Panc1 (cell line): ENCODE measurements around the gene MEIS2. TPM values are rescaled to one million over a fixed set of nuclear protein-coding genes. Genes with fewer than 3 reads are reported as not detected.

Source experiments
- ATAC-seq: fragments of 200-7000 bp; cut with Tn5 transposase; 2 replicates; pipeline ENCODE4 v1.9.1; 2020; ENCODE audit warnings: mild to moderate bottlenecking, moderate library complexity
- BruUV-seq: library from RNA; stranded (reverse); fragments of 400-500 nt; replicated peaks from 2 replicates; lab custom pipeline; 2021; lab: Mats Ljungman, UMichigan
- CTCF ChIA-PET: fragments of 300-600 bp; sonication (Branson Sonifier 250); formaldehyde crosslinking; loops from one replicate; lab custom pipeline; 2022; ENCODE audit warnings: antibody characterized with exemption; lab: Charles Lee
- POLR2A ChIA-PET: fragments of 300-600 bp; sonication (Branson Sonifier 250); formaldehyde crosslinking; loops from one replicate; lab custom pipeline; 2022; ENCODE audit warnings: antibody characterized with exemption; lab: Charles Lee
- DNase-seq: peaks from one replicate; pipeline ENCODE4 v3.0.0-alpha.2; 2010; ENCODE audit warnings: low read depth, low spot score
- H3K27ac ChIP-seq: 2 replicates; pipeline ENCODE4 v1.5.1; 2011; ENCODE audit warnings: mild to moderate bottlenecking, low read length, inconsistent platforms
- H3K27me3 ChIP-seq: fragments of 200-500 bp; sonication (Bioruptor generic); 2 replicates; pipeline ENCODE4 v1.6.0; 2014; ENCODE audit warnings: low read length, inconsistent platforms; ENCODE audit not compliant: control insufficient read depth, insufficient read depth
- H3K36me3 ChIP-seq: fragments of 200-500 bp; sonication (Bioruptor generic); 2 replicates; pipeline ENCODE4 v1.5.1; 2014; ENCODE audit warnings: inconsistent platforms, mild to moderate bottlenecking, low read length, moderate library complexity; ENCODE audit not compliant: control insufficient read depth, insufficient read depth
- H3K4me1 ChIP-seq: 2 replicates; pipeline ENCODE4 v1.5.1; 2011; ENCODE audit warnings: inconsistent platforms, mild to moderate bottlenecking, low read length, moderate library complexity; ENCODE audit not compliant: control insufficient read depth, insufficient read depth
- H3K4me3 ChIP-seq, 2 experiments: 2 replicates each; pipeline ENCODE4 v1.5.1; 2011 to 2012; ENCODE audit warnings: low read depth in 2 of 2, low read length in 2 of 2, mild to moderate bottlenecking in 2 of 2, inconsistent platforms in 1 of 2, moderate library complexity in 1 of 2
- H3K9me3 ChIP-seq: fragments of 200-500 bp; sonication (Bioruptor generic); 2 replicates; pipeline ENCODE4 v1.5.1; 2014; ENCODE audit warnings: low read depth, mild to moderate bottlenecking, inconsistent platforms, low read length, moderate library complexity; ENCODE audit not compliant: control insufficient read depth, insufficient read depth
- POLR2AphosphoS5 ChIP-seq: IDR thresholded peaks from 2 replicates; pipeline ENCODE4 v1.6.1; 2012; ENCODE audit warnings: mild to moderate bottlenecking, low read depth, low read length, moderate library complexity
- SIN3A ChIP-seq: IDR thresholded peaks from 2 replicates; pipeline ENCODE4 v1.6.1; 2012; ENCODE audit warnings: low read depth, mild to moderate bottlenecking, low read length, moderate library complexity, borderline replicate concordance; ENCODE audit not compliant: insufficient read depth
- TCF7L2 ChIP-seq: IDR thresholded peaks from 2 replicates; pipeline ENCODE4 v1.6.1; 2011; ENCODE audit warnings: mild to moderate bottlenecking, low read depth, low read length, inconsistent platforms
- in situ Hi-C: cut with HindIII; loops from 2 replicates; pipeline ENCODE4 v1.10.0; 2016; ENCODE audit warnings: low sequenced_read_pairs, low pct_unique_long_range_greater_than_20kb
- intact Hi-C: fragments of 100-400 bp; cut with micrococcal nuclease; formaldehyde crosslinking; loops from one replicate; pipeline ENCODE4 v1.10.0; 2022; ENCODE audit not compliant: unreplicated experiment
- total RNA-seq: library from RNA; stranded (reverse); gene quantifications from one replicate; pipeline ENCODE4 v1.2.1, GENCODE V29; 2021; ENCODE audit not compliant: unreplicated experiment
- TF ChIP-seq, protein P1 (sequence below), 2 experiments: IDR thresholded peaks; 2 replicates each; pipeline ENCODE4 v1.6.1; 2011 to 2012; ENCODE audit warnings: low read depth in 2 of 2, control low read depth in 1 of 2, low read length in 1 of 2, mild to moderate bottlenecking in 1 of 2, moderate library complexity in 1 of 2; ENCODE audit not compliant: insufficient read depth in 1 of 2
- TF ChIP-seq, protein P2 (sequence below): fragments of 450-650 bp; IDR thresholded peaks from 2 replicates; pipeline ENCODE4 v1.5.1; 2017; ENCODE audit warnings: mild to moderate bottlenecking

Gene MEIS2
- total RNA-seq, 1 experiment from 2014 or later = 9.3 TPM

DNA sequence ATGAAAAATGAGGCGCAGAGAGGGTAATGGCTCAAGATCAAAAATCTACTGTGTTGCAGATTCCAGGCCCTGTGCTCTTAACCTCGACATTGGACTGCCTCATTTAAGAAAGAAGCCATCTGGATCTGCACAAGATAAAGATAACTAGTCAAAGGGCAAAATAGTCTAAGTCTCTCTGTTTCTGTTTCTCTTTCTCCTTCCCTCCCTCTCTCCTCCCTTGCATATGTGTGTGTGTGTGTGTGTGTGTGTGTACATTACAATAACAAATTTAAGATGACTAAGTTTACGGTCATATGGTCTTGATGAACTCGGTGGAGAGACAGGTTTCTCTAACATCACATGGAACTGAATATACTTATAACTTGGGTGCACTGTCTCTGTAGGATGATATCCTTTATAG is 69.2 kb downstream of the MEIS2 start:
- no peaks in the 10 kb centered on the region for H3K36me3 ChIP-seq
- no peak overlapping the region for H3K4me3 ChIP-seq
- DNase-seq (no peak), ATAC-seq (no peak)
- peaks cover 6% of the 10 kb centered on the region; the same call in 1 of the 2 replicates for H3K4me1 ChIP-seq
- in situ Hi-C loops (no loop called here), intact Hi-C loops (no loop called here)
- no peaks in the 10 kb centered on the region for H3K27me3 ChIP-seq
- TF ChIP-seq, protein P1, sequence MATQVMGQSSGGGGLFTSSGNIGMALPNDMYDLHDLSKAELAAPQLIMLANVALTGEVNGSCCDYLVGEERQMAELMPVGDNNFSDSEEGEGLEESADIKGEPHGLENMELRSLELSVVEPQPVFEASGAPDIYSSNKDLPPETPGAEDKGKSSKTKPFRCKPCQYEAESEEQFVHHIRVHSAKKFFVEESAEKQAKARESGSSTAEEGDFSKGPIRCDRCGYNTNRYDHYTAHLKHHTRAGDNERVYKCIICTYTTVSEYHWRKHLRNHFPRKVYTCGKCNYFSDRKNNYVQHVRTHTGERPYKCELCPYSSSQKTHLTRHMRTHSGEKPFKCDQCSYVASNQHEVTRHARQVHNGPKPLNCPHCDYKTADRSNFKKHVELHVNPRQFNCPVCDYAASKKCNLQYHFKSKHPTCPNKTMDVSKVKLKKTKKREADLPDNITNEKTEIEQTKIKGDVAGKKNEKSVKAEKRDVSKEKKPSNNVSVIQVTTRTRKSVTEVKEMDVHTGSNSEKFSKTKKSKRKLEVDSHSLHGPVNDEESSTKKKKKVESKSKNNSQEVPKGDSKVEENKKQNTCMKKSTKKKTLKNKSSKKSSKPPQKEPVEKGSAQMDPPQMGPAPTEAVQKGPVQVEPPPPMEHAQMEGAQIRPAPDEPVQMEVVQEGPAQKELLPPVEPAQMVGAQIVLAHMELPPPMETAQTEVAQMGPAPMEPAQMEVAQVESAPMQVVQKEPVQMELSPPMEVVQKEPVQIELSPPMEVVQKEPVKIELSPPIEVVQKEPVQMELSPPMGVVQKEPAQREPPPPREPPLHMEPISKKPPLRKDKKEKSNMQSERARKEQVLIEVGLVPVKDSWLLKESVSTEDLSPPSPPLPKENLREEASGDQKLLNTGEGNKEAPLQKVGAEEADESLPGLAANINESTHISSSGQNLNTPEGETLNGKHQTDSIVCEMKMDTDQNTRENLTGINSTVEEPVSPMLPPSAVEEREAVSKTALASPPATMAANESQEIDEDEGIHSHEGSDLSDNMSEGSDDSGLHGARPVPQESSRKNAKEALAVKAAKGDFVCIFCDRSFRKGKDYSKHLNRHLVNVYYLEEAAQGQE (IDR thresholded peaks at IDR 0.05; ENCODE audit: insufficient read depth in 1 of 2, low read depth in 2 of 2, low read length in 1 of 2) = no peak
- TF ChIP-seq, protein P2, sequence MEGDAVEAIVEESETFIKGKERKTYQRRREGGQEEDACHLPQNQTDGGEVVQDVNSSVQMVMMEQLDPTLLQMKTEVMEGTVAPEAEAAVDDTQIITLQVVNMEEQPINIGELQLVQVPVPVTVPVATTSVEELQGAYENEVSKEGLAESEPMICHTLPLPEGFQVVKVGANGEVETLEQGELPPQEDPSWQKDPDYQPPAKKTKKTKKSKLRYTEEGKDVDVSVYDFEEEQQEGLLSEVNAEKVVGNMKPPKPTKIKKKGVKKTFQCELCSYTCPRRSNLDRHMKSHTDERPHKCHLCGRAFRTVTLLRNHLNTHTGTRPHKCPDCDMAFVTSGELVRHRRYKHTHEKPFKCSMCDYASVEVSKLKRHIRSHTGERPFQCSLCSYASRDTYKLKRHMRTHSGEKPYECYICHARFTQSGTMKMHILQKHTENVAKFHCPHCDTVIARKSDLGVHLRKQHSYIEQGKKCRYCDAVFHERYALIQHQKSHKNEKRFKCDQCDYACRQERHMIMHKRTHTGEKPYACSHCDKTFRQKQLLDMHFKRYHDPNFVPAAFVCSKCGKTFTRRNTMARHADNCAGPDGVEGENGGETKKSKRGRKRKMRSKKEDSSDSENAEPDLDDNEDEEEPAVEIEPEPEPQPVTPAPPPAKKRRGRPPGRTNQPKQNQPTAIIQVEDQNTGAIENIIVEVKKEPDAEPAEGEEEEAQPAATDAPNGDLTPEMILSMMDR = no peak
- no peak for TF ChIP-seq TCF7L2
- TF ChIP-seq POLR2AphosphoS5 = no peak
- TF ChIP-seq SIN3A = no peak
- no TSS peak for BruUV-seq
- H3K27ac ChIP-seq = no peak overlapping the region
- H3K9me3 ChIP-seq = no peaks in the 10 kb centered on the region
- ChIA-PET CTCF (no interaction called here), POLR2A (no interaction called here)

DNA sequence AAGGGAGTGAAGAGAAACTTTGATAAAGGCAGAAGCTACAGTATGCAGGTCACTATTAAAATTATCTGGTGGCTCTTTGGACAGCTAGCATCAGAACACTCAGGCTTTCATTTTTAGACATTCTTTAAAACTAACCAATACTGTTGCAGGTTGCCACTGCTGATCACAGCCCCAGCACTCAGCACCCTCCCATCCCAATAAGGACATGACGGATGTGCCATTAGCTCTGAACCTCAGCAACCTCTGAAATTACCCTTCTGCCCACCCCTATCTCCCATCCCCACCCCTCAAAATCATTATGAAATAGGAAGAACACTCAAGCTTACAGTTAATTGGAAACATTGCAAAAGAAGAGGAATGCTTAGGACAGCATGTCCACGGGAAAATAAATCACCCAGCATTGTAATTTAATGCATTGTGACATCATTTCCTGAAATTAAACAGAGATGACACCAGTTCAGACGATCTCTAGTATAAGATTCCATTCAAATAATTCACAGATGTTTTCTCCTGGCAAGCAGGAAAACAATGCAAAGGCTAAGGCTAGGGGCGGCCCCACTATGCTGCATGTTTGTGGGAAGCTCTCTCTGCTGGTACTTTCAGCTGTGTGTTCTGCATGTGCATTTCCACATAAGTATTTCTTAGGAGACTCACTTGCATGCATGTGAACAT is 71.6 kb downstream of the MEIS2 start:
- CTCF ChIA-PET = interaction anchor here (1.0 kb wide), 1 partner anchor 9 kb away, joined by 4 read pairs; no protein-coding TSS in a partner anchor
- Histone ChIP-seq H3K36me3 (no peaks in the 10 kb centered on the region), H3K27me3 (no peaks in the 10 kb centered on the region), H3K27ac (no peak overlapping the region), H3K9me3 (no peaks in the 10 kb centered on the region), H3K4me3 (no peak overlapping the region), H3K4me1 (peaks cover 3% of the 10 kb centered on the region; the same call in 1 of the 2 replicates)
- BruUV-seq = no TSS peak
- POLR2A ChIA-PET = no interaction called here
- ATAC-seq (no peak), DNase-seq (no peak)
- intact Hi-C loops = no loop called here
- TF ChIP-seq, protein P2 = no peak
- TF ChIP-seq SIN3A = no peak
- TF ChIP-seq, protein P1 (IDR thresholded peaks at IDR 0.05; ENCODE audit: insufficient read depth in 1 of 2, low read depth in 2 of 2, low read length in 1 of 2) = no peak
- no peak for TF ChIP-seq TCF7L2
- no peak for TF ChIP-seq POLR2AphosphoS5
- in situ Hi-C loops = no loop called here
